HG03439 (cell line): ENCODE measurements around the gene ZC3H18.
A peak's percentile ranks its signal among the peaks of the same experiment; 100 is the strongest.

Experiments used
- ATAC-seq: cut with Tn5 transposase; IDR thresholded peaks from one replicate; pipeline ENCODE4 v1.9.1; 2021; ENCODE audit warnings: mild to moderate bottlenecking, moderate library complexity; ENCODE audit not compliant: unreplicated experiment

ZC3H18 gene

DNA sequence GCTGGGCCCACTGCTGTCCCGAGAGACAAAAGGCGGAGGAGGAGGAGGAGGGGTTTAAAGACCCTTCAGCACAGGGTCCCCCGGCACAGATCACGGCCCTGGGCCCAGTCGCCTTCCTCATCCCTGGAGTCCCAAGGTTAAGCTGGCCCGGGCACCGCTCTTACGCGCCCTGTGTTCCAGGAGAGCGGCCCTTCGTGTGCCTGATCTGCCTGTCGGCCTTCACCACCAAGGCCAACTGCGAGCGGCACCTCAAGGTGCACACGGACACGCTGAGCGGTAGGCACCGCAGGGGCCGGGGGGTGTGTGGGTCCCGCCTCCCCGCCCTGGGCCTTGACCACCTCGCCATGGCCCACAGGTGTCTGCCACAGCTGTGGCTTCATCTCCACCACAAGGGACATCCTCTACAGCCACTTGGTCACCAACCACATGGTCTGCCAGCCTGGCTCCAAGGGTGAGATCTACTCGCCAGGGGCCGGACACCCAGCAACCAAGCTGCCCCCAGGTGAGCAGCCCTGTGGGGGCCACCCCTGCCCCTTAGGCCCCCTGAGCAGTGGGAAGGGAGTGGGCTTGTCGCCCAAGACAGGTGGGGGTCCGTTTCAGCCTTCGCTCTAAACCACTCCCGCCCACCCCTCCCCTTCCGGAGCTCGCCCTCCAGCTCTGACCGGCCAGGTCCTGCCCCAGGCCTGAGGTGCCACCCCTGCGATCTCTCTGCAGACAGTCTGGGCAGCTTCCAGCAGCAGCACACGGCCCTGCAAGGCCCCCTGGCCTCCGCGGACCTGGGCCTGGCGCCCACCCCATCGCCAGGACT, 37.6 kb upstream of the ZC3H18 start:
- no peak for ATAC-seq

- ATAC-seq = no peak
Observed at GRCh38 chr16:88533381-88533917, 36.8 kb upstream of the ZC3H18 start.

DNA sequence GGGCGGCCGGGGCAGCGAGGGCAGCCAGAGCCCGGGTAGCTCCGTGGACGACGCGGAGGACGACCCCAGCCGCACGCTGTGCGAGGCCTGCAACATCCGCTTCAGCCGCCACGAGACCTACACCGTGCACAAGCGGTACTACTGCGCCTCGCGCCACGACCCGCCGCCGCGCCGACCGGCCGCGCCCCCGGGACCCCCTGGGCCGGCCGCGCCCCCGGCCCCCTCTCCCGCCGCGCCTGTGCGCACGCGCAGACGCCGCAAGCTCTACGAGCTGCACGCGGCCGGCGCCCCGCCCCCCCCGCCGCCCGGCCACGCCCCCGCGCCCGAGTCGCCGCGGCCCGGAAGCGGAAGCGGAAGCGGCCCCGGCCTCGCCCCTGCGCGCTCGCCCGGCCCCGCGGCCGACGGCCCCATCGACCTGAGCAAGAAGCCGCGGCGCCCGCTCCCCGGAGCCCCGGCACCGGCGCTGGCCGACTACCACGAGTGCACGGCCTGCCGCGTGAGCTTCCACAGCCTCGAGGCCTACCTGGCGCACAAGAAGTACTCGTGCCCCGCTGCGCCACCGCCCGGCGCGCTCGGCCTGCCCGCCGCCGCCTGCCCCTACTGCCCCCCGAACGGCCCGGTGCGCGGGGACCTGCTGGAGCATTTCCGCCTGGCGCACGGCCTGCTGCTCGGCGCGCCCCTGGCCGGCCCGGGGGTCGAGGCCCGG, 36.1 kb upstream of the ZC3H18 start:
- ATAC-seq = peak; percentile 47

DNA sequence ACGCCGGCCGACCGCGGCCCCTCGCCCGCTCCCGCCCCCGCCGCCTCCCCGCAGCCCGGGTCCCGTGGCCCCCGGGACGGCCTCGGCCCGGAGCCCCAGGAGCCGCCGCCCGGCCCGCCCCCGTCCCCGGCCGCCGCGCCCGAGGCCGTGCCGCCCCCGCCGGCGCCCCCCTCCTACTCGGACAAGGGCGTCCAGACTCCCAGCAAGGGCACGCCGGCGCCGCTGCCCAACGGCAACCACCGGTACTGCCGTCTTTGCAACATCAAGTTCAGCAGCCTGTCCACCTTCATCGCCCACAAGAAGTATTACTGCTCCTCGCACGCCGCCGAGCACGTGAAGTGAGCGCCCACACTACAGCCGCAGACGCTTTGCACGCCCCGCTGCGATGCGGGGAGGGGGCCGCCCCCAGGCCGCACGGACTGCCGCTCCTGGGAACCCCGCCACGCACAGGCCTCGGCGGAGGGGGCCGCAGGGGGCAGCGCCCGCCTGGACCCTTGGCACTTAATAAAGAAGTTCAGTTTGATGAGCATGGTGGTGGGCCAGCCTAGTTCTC, 35.5 kb upstream of the ZC3H18 start:
- peak; percentile 22 for ATAC-seq

GRCh38 chr16:88535191-88535856, 34.9 kb upstream of the ZC3H18 start:
- ATAC-seq = no peak

- ATAC-seq = no peak
Observed at GRCh38 chr16:88535857-88536222, 34.4 kb upstream of the ZC3H18 start.

GRCh38 chr16:88536510-88536909, 33.7 kb upstream of the ZC3H18 start:
- ATAC-seq = no peak

DNA sequence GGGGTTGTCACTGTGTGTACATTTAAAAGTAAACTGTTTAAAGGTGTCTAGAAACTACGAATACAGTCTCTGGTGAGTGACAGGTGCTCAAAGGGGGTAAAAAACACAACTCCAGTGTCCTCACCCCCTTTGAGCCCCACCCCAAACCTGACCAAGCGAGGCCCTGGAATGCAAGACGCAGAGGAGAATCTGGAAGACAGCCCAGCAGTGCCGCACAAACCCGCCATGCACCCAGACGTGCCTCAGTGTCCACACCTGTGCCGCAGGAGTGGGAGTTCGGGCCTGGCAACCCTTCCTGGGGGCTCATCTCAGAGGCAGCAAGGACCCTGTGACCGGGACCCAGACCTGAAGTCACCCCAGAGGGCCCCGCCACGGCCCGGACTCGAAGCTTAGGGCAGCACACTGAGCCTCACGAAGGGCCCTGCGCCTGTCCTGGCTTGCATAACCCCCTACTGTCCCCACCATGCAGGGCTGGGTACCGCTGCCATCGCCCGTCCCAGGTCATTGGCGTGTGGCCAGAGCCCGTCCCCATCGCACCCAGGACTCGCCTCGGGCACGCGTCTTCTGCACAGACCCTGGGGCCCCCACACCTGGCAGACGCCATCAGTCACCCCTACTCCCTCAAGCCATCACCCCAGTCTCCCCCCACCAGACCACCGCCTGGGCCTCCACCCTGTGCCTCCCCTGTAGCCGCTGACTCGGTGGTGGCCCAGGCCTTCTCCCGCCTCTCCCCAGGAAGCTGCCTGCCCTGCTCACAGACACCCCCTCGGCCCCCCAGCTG, 33.0 kb upstream of the ZC3H18 start:
- no peak for ATAC-seq

GRCh38 chr16:88537859-88538258, 32.3 kb upstream of the ZC3H18 start:
- ATAC-seq = no peak

- no peak for ATAC-seq
Observed at GRCh38 chr16:88538366-88539060, 31.7 kb upstream of the ZC3H18 start.

DNA sequence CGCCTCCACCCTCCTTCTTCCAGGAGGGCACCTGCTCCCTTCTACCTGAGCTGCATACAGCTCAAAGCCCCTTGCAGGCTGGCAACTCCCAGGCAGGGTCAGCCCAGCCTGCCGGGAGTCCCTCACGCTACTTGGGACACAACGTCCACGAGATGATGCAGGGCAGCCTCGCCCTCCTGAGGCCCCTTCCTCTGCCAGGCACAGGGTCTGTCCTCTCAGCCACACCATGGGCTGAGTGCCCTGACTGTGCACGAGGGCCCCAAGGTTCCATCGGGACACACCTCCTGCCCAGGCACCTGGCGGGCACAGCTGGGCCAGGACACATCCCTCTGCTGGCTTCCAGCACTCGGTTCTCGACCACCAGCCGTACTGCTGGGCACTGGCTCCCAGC, 30.9 kb upstream of the ZC3H18 start:
- ATAC-seq = no peak

DNA sequence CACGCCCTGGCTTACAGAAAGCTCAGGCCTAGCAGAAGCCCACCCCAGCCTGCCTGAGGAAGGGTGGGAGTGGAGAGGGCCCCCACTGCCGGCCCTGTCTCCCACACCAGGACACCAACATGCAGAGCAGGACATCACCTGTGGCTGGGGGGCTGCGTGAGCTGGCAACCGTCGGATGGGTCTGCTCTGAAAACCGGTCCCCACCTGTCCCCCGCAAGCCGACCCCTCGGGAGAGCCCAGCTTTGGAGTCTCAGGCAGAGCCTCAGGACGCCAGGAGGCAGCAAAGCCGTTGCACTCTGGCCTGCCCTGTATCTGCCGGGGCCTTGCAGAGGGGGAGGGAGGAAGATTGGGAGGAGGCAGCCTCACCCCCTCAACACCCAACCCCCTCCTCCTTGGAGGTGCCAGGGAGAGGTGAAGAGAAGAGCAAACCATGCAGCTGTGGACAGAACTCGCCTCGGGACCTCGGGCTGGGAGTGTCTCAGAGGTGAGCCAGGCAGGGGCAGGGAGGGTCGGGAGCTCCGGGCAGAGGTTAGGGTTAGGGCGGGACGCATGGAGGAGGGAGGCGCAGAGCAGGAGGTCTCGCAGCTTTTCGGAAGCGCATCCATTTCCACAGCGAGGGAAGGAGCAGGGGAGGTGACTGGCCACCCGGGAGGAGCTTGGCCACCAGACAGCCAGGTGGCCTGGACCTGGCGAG, 30.4 kb upstream of the ZC3H18 start:
- no peak for ATAC-seq

GRCh38 chr16:88540346-88540977, 29.7 kb upstream of the ZC3H18 start:
- ATAC-seq = no peak

GRCh38 chr16:88541831-88542616, 28.2 kb upstream of the ZC3H18 start:
- ATAC-seq = no peak

DNA sequence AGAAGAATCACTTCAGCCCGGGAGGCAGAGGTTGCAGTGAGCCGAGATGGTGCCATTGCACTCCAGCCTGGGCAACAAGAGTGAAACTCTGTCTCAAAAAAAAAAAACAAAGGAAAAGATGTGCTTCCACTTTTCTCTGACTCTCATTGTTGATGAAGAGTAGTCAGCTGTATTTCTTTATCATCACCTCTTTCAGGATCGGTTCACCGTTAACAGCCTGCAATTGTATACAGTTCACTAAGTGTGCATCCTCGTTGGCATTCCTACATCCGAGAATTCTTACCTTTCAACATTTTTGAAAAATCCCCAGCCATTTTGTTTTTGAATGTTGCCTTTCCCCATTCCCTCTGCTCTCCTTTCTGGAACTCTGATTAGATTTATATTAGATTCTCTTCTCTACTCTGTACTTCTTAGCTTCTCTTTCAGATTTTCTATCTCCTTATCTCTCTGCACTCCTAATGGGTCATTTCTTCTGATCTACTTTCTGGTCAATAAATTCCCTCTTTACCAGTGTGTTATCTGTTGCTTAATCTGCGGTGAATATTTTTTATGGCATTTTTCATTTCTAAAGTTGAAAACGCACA, 26.9 kb upstream of the ZC3H18 start:
- ATAC-seq = no peak

GRCh38 chr16:88545781-88546180, 24.4 kb upstream of the ZC3H18 start:
- no peak for ATAC-seq

DNA sequence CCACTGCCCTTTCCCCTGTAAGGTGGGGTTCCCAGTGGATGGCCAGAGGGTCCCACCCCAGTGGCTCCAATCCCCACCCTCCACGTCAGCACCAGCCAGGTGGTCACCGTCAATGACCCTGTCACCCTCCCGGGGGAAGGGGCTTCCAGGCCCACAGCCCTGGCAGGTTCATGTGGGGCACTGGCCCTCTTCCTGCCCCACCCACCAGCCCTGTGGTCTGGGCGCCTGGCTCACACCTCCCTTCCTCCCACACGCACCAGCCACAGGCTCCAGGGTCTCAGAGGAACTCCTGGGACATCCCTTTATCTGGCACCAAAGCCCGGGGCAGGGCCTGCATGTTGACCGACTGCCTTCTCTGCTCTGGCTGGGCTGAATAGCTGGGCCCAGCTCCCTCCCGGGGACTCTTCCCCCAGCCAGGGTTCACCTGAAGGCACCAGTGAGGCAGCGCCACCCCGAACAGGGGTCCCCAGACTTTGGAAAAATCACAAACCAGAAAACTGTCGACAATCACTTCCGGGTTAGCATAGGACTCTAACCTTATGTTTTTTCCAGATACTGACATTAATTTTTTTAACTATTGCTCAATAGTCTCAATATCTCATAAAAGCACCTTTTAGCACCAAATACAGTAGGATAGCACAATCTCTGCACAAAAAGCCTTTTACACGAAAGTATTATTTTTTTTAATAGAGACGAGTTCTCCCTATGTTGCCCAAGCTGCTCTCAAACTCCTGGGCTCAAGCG, 21.9 kb upstream of the ZC3H18 start:
- no peak for ATAC-seq
